H9 (cell line): ENCODE data around the gene ITGBL1. TPM values are rescaled to one million over a fixed set of nuclear protein-coding genes. Genes with fewer than 3 reads are reported as not detected.

Experiments
- DNase-seq: peaks from one replicate; pipeline ENCODE4 v3.0.0-alpha.2; 2017
- H2AFZ ChIP-seq: one replicate; pipeline ENCODE4 v1.6.1; 2013; ENCODE audit warnings: mild to moderate bottlenecking, low read length, control low read depth, moderate library complexity
- H2AK5ac ChIP-seq: 2 replicates; pipeline ENCODE4 v1.6.1; 2013; ENCODE audit warnings: low read length, control low read depth, mixed read lengths; ENCODE audit not compliant: insufficient read length
- H2BK120ac ChIP-seq: one replicate; pipeline ENCODE4 v1.6.1; 2013; ENCODE audit warnings: low read depth, mild to moderate bottlenecking, low read length, control low read depth, inconsistent platforms; ENCODE audit not compliant: poor library complexity, severe bottlenecking
- H2BK12ac ChIP-seq: 2 replicates; pipeline ENCODE4 v1.6.1; 2013; ENCODE audit warnings: low read length, control low read depth, mixed read lengths, low read depth; ENCODE audit not compliant: insufficient read length
- H2BK15ac ChIP-seq: 2 replicates; pipeline ENCODE4 v1.6.1; 2013; ENCODE audit warnings: low read depth, low read length, control low read depth
- H2BK20ac ChIP-seq: one replicate; pipeline ENCODE4 v1.6.1; 2013; ENCODE audit warnings: low read depth, mild to moderate bottlenecking, low read length, control low read depth, inconsistent platforms; ENCODE audit not compliant: poor library complexity, severe bottlenecking
- H2BK5ac ChIP-seq: 2 replicates; pipeline ENCODE4 v1.6.1; 2013; ENCODE audit warnings: low read length, control low read depth, mixed read lengths; ENCODE audit not compliant: insufficient read length
- H3K14ac ChIP-seq: 2 replicates; pipeline ENCODE4 v1.6.1; 2013; ENCODE audit warnings: low read length, control low read depth; ENCODE audit not compliant: insufficient read depth
- H3K18ac ChIP-seq: 2 replicates; pipeline ENCODE4 v1.6.1; 2013; ENCODE audit warnings: low read depth, mild to moderate bottlenecking, mixed read lengths, low read length, control low read depth; ENCODE audit not compliant: insufficient read length
- H3K23ac ChIP-seq: 2 replicates; pipeline ENCODE4 v1.6.1; 2013; ENCODE audit warnings: low read length, control low read depth, mixed read lengths, low read depth; ENCODE audit not compliant: insufficient read length
- H3K23me2 ChIP-seq: 2 replicates; pipeline ENCODE4 v1.6.1; 2013; ENCODE audit warnings: low read depth, mild to moderate bottlenecking, mixed read lengths, low read length, control low read depth; ENCODE audit not compliant: insufficient read length, poor library complexity, severe bottlenecking
- H3K27ac ChIP-seq: 2 replicates; pipeline ENCODE4 v1.5.1; 2013; ENCODE audit warnings: low read length, control low read depth, mixed read lengths, low read depth; ENCODE audit not compliant: insufficient read length
- H3K27me3 ChIP-seq: 2 replicates; pipeline ENCODE4 v1.6.1; 2013; ENCODE audit warnings: low read length, control low read depth, inconsistent platforms; ENCODE audit not compliant: insufficient read depth
- H3K4ac ChIP-seq: 2 replicates; pipeline ENCODE4 v1.6.1; 2013; ENCODE audit warnings: low read depth, mild to moderate bottlenecking, control low read depth, inconsistent platforms, low read length, moderate library complexity
- H3K4me1 ChIP-seq: 2 replicates; pipeline ENCODE4 v1.6.1; 2013; ENCODE audit warnings: low read length, control low read depth, inconsistent platforms; ENCODE audit not compliant: insufficient read depth
- H3K4me2 ChIP-seq: 2 replicates; pipeline ENCODE4 v1.6.1; 2013; ENCODE audit warnings: low read length, control low read depth, mixed read lengths; ENCODE audit not compliant: insufficient read length, insufficient read depth
- H3K56ac ChIP-seq: 2 replicates; pipeline ENCODE4 v1.6.1; 2013; ENCODE audit warnings: low read depth, mild to moderate bottlenecking, mixed read lengths, low read length, control low read depth; ENCODE audit not compliant: insufficient read length
- H3K79me1 ChIP-seq: 2 replicates; pipeline ENCODE4 v1.6.1; 2013; ENCODE audit warnings: low read depth, mild to moderate bottlenecking, moderate library complexity, low read length, control low read depth, inconsistent platforms; ENCODE audit not compliant: insufficient read depth, poor library complexity, severe bottlenecking
- H3K79me2 ChIP-seq: 2 replicates; pipeline ENCODE4 v1.6.1; 2013; ENCODE audit warnings: low read length, control low read depth, inconsistent platforms; ENCODE audit not compliant: insufficient read depth
- H3K9ac ChIP-seq: 2 replicates; pipeline ENCODE4 v1.6.1; 2013; ENCODE audit warnings: low read length, control low read depth, mixed read lengths; ENCODE audit not compliant: insufficient read length; ENCODE audit errors: extremely low read depth
- H3K9me3 ChIP-seq: one replicate; pipeline ENCODE4 v1.6.1; 2013; ENCODE audit warnings: low read depth, low read length, inconsistent platforms; ENCODE audit not compliant: control insufficient read depth
- H3T11ph ChIP-seq: one replicate; pipeline ENCODE4 v1.6.1; 2013; ENCODE audit warnings: mild to moderate bottlenecking, low read length, control low read depth, inconsistent platforms
- H4K20me1 ChIP-seq: one replicate; pipeline ENCODE4 v1.6.1; 2013; ENCODE audit not compliant: control insufficient read depth, insufficient read length, insufficient read depth
- H4K5ac ChIP-seq: 2 replicates; pipeline ENCODE4 v1.6.1; 2013; ENCODE audit warnings: low read depth, mild to moderate bottlenecking, mixed read lengths, low read length, control low read depth; ENCODE audit not compliant: insufficient read length
- H4K8ac ChIP-seq: replicated peaks from 2 replicates; pipeline ENCODE4 v1.6.1; 2013; ENCODE audit warnings: low read length, control low read depth, mixed read lengths, low read depth; ENCODE audit not compliant: insufficient read length
- H4K91ac ChIP-seq: 2 replicates; pipeline ENCODE4 v1.6.1; 2013; ENCODE audit warnings: low read depth, mild to moderate bottlenecking, moderate library complexity, mixed read lengths, low read length, control low read depth; ENCODE audit not compliant: insufficient read length
- H3K27ac Mint-ChIP-seq, 3 experiments: 2 replicates in 2 of 3; 3 replicates in 1 of 3; pipeline ENCODE4 v1.8.0; 2020 to 2021; ENCODE audit warnings: mixed read lengths in 3 of 3, mild to moderate bottlenecking in 1 of 3, moderate library complexity in 1 of 3
- H3K27me3 Mint-ChIP-seq: 2 replicates; pipeline ENCODE4 v1.8.0; 2021; ENCODE audit warnings: low read depth, mild to moderate bottlenecking, moderate library complexity, mixed read lengths
- H3K36me3 Mint-ChIP-seq, 3 experiments: 2 replicates in 2 of 3; 3 replicates in 1 of 3; pipeline ENCODE4 v1.8.0; 2020 to 2021; ENCODE audit warnings: low read depth in 3 of 3, mixed read lengths in 3 of 3; ENCODE audit not compliant: insufficient read depth in 1 of 3
- H3K4me1 Mint-ChIP-seq, 2 experiments: 2 replicates each; pipeline ENCODE4 v1.8.0; 2020; ENCODE audit warnings: mixed read lengths in 2 of 2
- H3K4me3 Mint-ChIP-seq, 2 experiments: 2 replicates in 1 of 2; 3 replicates in 1 of 2; pipeline ENCODE4 v1.8.0; 2020 to 2021; ENCODE audit warnings: mild to moderate bottlenecking in 2 of 2, mixed read lengths in 2 of 2, moderate library complexity in 1 of 2
- H3K9me3 Mint-ChIP-seq, 2 experiments: 2 replicates in 1 of 2; 3 replicates in 1 of 2; pipeline ENCODE4 v1.8.0; 2020; ENCODE audit warnings: mild to moderate bottlenecking in 2 of 2, mixed read lengths in 2 of 2, moderate library complexity in 1 of 2
- whole genome bisulfite sequencing: extraction: QIAGEN DNeasy Blood & Tissue Kit; methylation state at CpG from one replicate; pipeline ENCODE4 v1.1.7; 2013; ENCODE audit warnings: missing lambda C conversion rate, low lambda C conversion rate, mixed read lengths; ENCODE audit not compliant: insufficient read length; ENCODE audit errors: extremely low coverage; 5-methylcytosine and 5-hydroxymethylcytosine counted together
- total RNA-seq: library from RNA; stranded (reverse); gene quantifications from 2 replicates; pipeline ENCODE4 v1.2.1, GENCODE V29; 2021
- TF ChIP-seq, protein P1 (sequence below): fragments of 200-600 bp; sonication (generic); conservative IDR thresholded peaks from 3 replicates; pipeline ENCODE4 v1.8.0; 2021; ENCODE audit warnings: antibody characterized with exemption, mild to moderate bottlenecking

Gene ITGBL1
- total RNA-seq, 1 experiment from 2014 or later: not detected

DNA sequence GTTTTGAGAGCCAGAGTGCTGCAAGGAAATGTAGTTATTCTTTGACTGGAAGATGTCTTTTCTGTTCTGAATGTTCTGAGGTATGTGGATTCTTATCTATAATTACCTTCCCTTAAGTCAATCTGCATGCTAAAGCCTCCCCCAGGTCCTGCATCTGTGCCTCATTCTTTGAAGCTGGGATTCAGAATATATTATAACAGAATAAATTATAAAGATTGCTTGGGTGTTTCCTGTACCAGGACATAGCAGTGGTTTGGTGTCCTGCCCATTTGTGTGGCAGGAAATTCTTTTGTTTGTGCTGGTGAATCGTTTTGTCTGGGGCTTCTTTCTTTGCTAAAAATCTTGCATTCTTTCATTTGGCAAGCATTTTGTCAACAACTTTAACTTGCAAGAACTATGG, 60.2 kb downstream of the ITGBL1 start:
- TF ChIP-seq, protein P1, sequence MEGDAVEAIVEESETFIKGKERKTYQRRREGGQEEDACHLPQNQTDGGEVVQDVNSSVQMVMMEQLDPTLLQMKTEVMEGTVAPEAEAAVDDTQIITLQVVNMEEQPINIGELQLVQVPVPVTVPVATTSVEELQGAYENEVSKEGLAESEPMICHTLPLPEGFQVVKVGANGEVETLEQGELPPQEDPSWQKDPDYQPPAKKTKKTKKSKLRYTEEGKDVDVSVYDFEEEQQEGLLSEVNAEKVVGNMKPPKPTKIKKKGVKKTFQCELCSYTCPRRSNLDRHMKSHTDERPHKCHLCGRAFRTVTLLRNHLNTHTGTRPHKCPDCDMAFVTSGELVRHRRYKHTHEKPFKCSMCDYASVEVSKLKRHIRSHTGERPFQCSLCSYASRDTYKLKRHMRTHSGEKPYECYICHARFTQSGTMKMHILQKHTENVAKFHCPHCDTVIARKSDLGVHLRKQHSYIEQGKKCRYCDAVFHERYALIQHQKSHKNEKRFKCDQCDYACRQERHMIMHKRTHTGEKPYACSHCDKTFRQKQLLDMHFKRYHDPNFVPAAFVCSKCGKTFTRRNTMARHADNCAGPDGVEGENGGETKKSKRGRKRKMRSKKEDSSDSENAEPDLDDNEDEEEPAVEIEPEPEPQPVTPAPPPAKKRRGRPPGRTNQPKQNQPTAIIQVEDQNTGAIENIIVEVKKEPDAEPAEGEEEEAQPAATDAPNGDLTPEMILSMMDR: no peak
- Histone ChIP-seq H4K20me1 (no peaks in the 10 kb centered on the region), H2BK5ac (no peak overlapping the region), H2AFZ (no peak overlapping the region), H3K14ac (no peak overlapping the region), H3K23ac (no peak overlapping the region), H2BK15ac (no peak overlapping the region), H4K91ac (no peak overlapping the region), H3K27ac (no peak overlapping the region), H3K4me2 (no peak overlapping the region), H4K5ac (no peak overlapping the region), H2BK20ac (no peak overlapping the region), H3K79me2 (no peaks in the 10 kb centered on the region), H3K56ac (no peak overlapping the region), H2AK5ac (no peak overlapping the region), H3K9ac (no peak overlapping the region), H3K9me3 (no peaks in the 10 kb centered on the region), H3K4ac (no peak overlapping the region), H3T11ph (no peak overlapping the region), H3K27me3 (no peaks in the 10 kb centered on the region), H2BK120ac (no peak overlapping the region), H2BK12ac (no peak overlapping the region), H4K8ac (no peak overlapping the region), H3K79me1 (no peaks in the 10 kb centered on the region), H3K23me2 (no peaks in the 10 kb centered on the region), H3K18ac (no peak overlapping the region), H3K4me1 (peaks cover 2% of the 10 kb centered on the region; the same call in 1 of the 2 replicates)
- Mint-ChIP-seq H3K27me3 (no peaks in the 10 kb centered on the region), H3K9me3 (peaks cover 0 to 3% of the 10 kb centered on the region in 2 experiments; a peak in 2 of 5 replicates), H3K27ac (no peak overlapping the region), H3K4me3 (no peak overlapping the region), H3K36me3 (no peaks in the 10 kb centered on the region; a peak in 1 of 7 replicates), H3K4me1 (peaks cover 15 to 22% of the 10 kb centered on the region in 2 experiments)
- no peak for DNase-seq
- WGBS: no CpG with 5 or more reads among the region's 1 CpG
